Osteoblast (primary cell): Measurements from ENCODE around the gene PPIL6. TPM values are rescaled to one million over a fixed set of nuclear protein-coding genes. Genes with fewer than 3 reads are reported as not detected.

Experiments used
- DNase-seq: peaks from one replicate; pipeline ENCODE4 v3.0.0; 2011; ENCODE audit warnings: low spot score, mixed read lengths; ENCODE audit not compliant: insufficient read length; ENCODE audit errors: missing footprints
- H2AFZ ChIP-seq: 2 replicates; pipeline ENCODE4 v1.6.0; 2011; ENCODE audit warnings: mild to moderate bottlenecking, low read length
- H3K27ac ChIP-seq: 2 replicates; pipeline ENCODE4 v1.5.1; 2011; ENCODE audit warnings: mild to moderate bottlenecking, low read depth, low read length, moderate library complexity
- H3K27me3 ChIP-seq: 2 replicates; pipeline ENCODE4 v1.6.0; 2012; ENCODE audit warnings: mild to moderate bottlenecking, control low read depth, inconsistent platforms, low read length, moderate library complexity; ENCODE audit not compliant: insufficient read depth
- H3K36me3 ChIP-seq: 2 replicates; pipeline ENCODE4 v1.5.1; 2011; ENCODE audit warnings: mild to moderate bottlenecking, low read length, control low read depth, moderate library complexity; ENCODE audit not compliant: insufficient read depth
- H3K4me1 ChIP-seq: 2 replicates; pipeline ENCODE4 v1.5.1; 2011; ENCODE audit warnings: mild to moderate bottlenecking, low read length, control low read depth, moderate library complexity; ENCODE audit not compliant: insufficient read depth
- H3K4me2 ChIP-seq: 2 replicates; pipeline ENCODE4 v1.6.0; 2011; ENCODE audit warnings: mild to moderate bottlenecking, low read length; ENCODE audit not compliant: insufficient read depth
- H3K4me3 ChIP-seq: fragments of 200-600 bp; sonication (generic); 3 replicates; pipeline ENCODE4 v1.5.1; 2012; ENCODE audit warnings: mild to moderate bottlenecking, low read length, inconsistent platforms; ENCODE audit not compliant: insufficient read depth
- H3K79me2 ChIP-seq: 2 replicates; pipeline ENCODE4 v1.6.0; 2012; ENCODE audit warnings: mild to moderate bottlenecking, low read length, control low read depth, inconsistent platforms; ENCODE audit not compliant: insufficient read depth
- H3K9me3 ChIP-seq: 2 replicates; pipeline ENCODE4 v1.5.1; 2011; ENCODE audit warnings: low read depth, low read length, control low read depth
- H4K20me1 ChIP-seq: 2 replicates; pipeline ENCODE4 v1.6.0; 2012; ENCODE audit warnings: mild to moderate bottlenecking, low read length, control low read depth; ENCODE audit not compliant: insufficient read depth
- CTCF ChIP-seq: IDR thresholded peaks from 2 replicates; pipeline ENCODE4 v1.5.1; 2011; ENCODE audit warnings: mild to moderate bottlenecking, low read depth, low read length, moderate library complexity; ENCODE audit errors: extremely low read depth
- total RNA-seq: library from RNA; depleted of rRNA; stranded (reverse); fragments of >200 nt; gene quantifications from 2 replicates; pipeline ENCODE4 v1.2.3, GENCODE V29; 2012

Gene PPIL6
- total RNA-seq, 1 donor = 5.8 TPM

GRCh38 chr6:109455437-109456110 lies 15.1 kb upstream of the PPIL6 start, which contains the start of gene MICAL1:
Gene MICAL1 (minus strand): TSS chr6:109455772. CDS start chr6:109454196, 1,576 bp downstream.
- Histone ChIP-seq H3K9me3 (no peaks in the 10 kb centered on the region), H3K36me3 (peaks cover 4% of the 10 kb centered on the region), H3K27me3 (no peaks in the 10 kb centered on the region), H3K27ac (no peak within 1 kb of the TSS), H3K79me2 (no peaks in the 10 kb centered on the region), H4K20me1 (no peaks in the 10 kb centered on the region), H3K4me3 (peak within 1 kb of the TSS; percentile 79), H3K4me2 (peak within 1 kb of the TSS; percentile 90), H3K4me1 (peaks cover 4% of the 10 kb centered on the region), H2AFZ (peak within 1 kb of the TSS; percentile 92)
- DNase-seq = peak; percentile 87
- peak; percentile 19 for TF ChIP-seq CTCF

- Histone ChIP-seq H2AFZ (peak overlapping the region; percentile 92), H3K27ac (no peak overlapping the region), H3K9me3 (no peaks in the 10 kb centered on the region), H3K4me1 (peaks cover 4% of the 10 kb centered on the region), H4K20me1 (no peaks in the 10 kb centered on the region), H3K36me3 (peaks cover 4% of the 10 kb centered on the region), H3K4me2 (peak overlapping the region; percentile 90), H3K4me3 (peak overlapping the region; percentile 79), H3K27me3 (no peaks in the 10 kb centered on the region), H3K79me2 (no peaks in the 10 kb centered on the region)
- peak; percentile 91 for DNase-seq
- TF ChIP-seq CTCF = no peak
Measured at GRCh38 chr6:109454496-109455436, 14.3 kb upstream of the PPIL6 start.

- H3K4me2 ChIP-seq = no peak overlapping the region
- no peak for TF ChIP-seq CTCF
- H3K27me3 ChIP-seq = no peaks in the 10 kb centered on the region
- no peaks in the 10 kb centered on the region for H4K20me1 ChIP-seq
- no peak overlapping the region for H3K4me3 ChIP-seq
- no peak overlapping the region for H3K27ac ChIP-seq
- H3K79me2 ChIP-seq = no peaks in the 10 kb centered on the region
- no peaks in the 10 kb centered on the region for H3K9me3 ChIP-seq
- DNase-seq = no peak
- peaks cover 4% of the 10 kb centered on the region for H3K36me3 ChIP-seq
- H2AFZ ChIP-seq = no peak overlapping the region
- peaks cover 4% of the 10 kb centered on the region for H3K4me1 ChIP-seq
Measured at GRCh38 chr6:109453594-109454495, 13.4 kb upstream of the PPIL6 start.
